OCI-LY1 (cell line): ENCODE measurements around the gene PKNOX2.

Experiments used
- CTCF ChIP-seq: fragments of 200-600 bp; sonication (generic), shearing (Covaris generic); IDR thresholded peaks from 2 replicates; pipeline ENCODE4 v1.5.1; 2017; ENCODE audit warnings: mild to moderate bottlenecking, antibody characterized with exemption, low read length, moderate library complexity, mixed read lengths
- EZH2 ChIP-seq: fragments of 200-600 bp; sonication (generic), shearing (Covaris generic); IDR thresholded peaks from 2 replicates; pipeline ENCODE4 v1.8.0; 2017; ENCODE audit warnings: borderline replicate concordance, mixed run types, mild to moderate bottlenecking, antibody characterized with exemption, low read length, moderate library complexity, mixed read lengths

- TF ChIP-seq CTCF (no peak), EZH2 (no peak)
Observed at GRCh38 chr11:125402435-125402834, 237.9 kb downstream of the PKNOX2 start.
